Measurements from ENCODE around the gene KMT2B. TPM values are rescaled to one million over a fixed set of nuclear protein-coding genes. Genes with fewer than 3 reads are reported as not detected.
A peak's percentile ranks its signal among the peaks of the same experiment; 100 is the strongest.

KMT2B gene
- total and polyA plus RNA-seq, 9 of the 15 experiments (the other 6 are each of a cell fraction or from before 2014, with no cell fraction given): 0.63 to 43.9 (median 8.1) TPM

GRCh38 chr19:35740423-35741202 lies 22.8 kb downstream of the KMT2B start (continued):
- TF ChIP-seq NR2C1 (IDR thresholded peaks at IDR 0.05) (no peak), NR2C1 (tag; IDR thresholded peaks at IDR 0.05) (no peak), CEBPB (tag; IDR thresholded peaks at IDR 0.05) (peak; percentile 97), NFRKB (IDR thresholded peaks at IDR 0.05; ENCODE audit: low read depth) (no peak), SPI1 (IDR thresholded peaks at IDR 0.05; ENCODE audit: borderline replicate concordance, low read depth, low read length) (no peak), SMARCB1 (IDR thresholded peaks at IDR 0.05; ENCODE audit: insufficient read length, low read depth) (no peak), CBFA2T3 (IDR thresholded peaks at IDR 0.05) (peak; percentile 71; the same call in 1 of the 2 replicates), TAF1 (IDR thresholded peaks at IDR 0.05; ENCODE audit: control insufficient read depth, extremely low read depth, insufficient read depth, low read length, severe bottlenecking) (peak; percentile 37), XRCC5 (IDR thresholded peaks at IDR 0.05; ENCODE audit: low read depth, low read length) (peak; percentile 48), GATAD2A (IDR thresholded peaks at IDR 0.05) (0 out of 2 replicates have a peak, but pooled peaks have one; percentile 64), RCOR1 (IDR thresholded peaks at IDR 0.05; ENCODE audit: borderline replicate concordance in 1 of 2, low read depth in 2 of 2, low read length in 2 of 2) (no peak), BDP1 (IDR thresholded peaks at IDR 0.05; ENCODE audit: insufficient read depth, insufficient read length) (no peak), ZNF609 (CRISPR knock-in tag; IDR thresholded peaks at IDR 0.05; ENCODE audit: borderline replicate concordance) (no peak), POLR3A (IDR thresholded peaks at IDR 0.05; ENCODE audit: borderline replicate concordance, extremely low read depth, insufficient read depth, insufficient read length) (no peak), FOXP1 (CRISPR knock-in tag; IDR thresholded peaks at IDR 0.05) (peak; percentile 92), PCBP1 (IDR thresholded peaks at IDR 0.05; ENCODE audit: low read depth, low read length, poor library complexity, severe bottlenecking) (no peak), KDM2B (CRISPR knock-in tag; IDR thresholded peaks at IDR 0.05) (no peak), LEF1 (IDR thresholded peaks at IDR 0.05) (0 out of 2 replicates have a peak, but pooled peaks have one; percentile 11), TEAD4 (IDR thresholded peaks at IDR 0.05; ENCODE audit: low read length) (no peak), TEAD4 (CRISPR knock-in tag; IDR thresholded peaks at IDR 0.05; ENCODE audit: borderline replicate concordance) (no peak), ZNF764 (CRISPR knock-in tag; IDR thresholded peaks at IDR 0.05; ENCODE audit: low read depth) (no peak), ZBTB26 (CRISPR knock-in tag; IDR thresholded peaks at IDR 0.05) (no peak), PPARD (CRISPR knock-in tag; IDR thresholded peaks at IDR 0.05) (no peak), ZBTB1 (CRISPR knock-in tag; IDR thresholded peaks at IDR 0.05; ENCODE audit: borderline replicate concordance, low read depth) (no peak)

Measured in K562 (cell line).